ENCODE data around the gene AGPAT4. TPM values are rescaled to one million over a fixed set of nuclear protein-coding genes. Genes with fewer than 3 reads are reported as not detected.

Gene AGPAT4
- total RNA-seq, 2 experiments from 2014 or later, result 0.95 to 1.3 TPM

GRCh38 chr6:161268531-161269210 lies 5.2 kb downstream of the AGPAT4 start:
- POLR2A ChIA-PET, result interaction anchor here (0.5 to 0.9 kb wide), 2 partner anchors 34 to 436 kb away, joined by 3 read pairs; no protein-coding TSS in a partner anchor
- Histone ChIP-seq H3K79me2 (ENCODE audit: insufficient read depth, low read depth, low read length) (no peaks in the 10 kb centered on the region), H3K4me2 (ENCODE audit: low read length) (no peak overlapping the region), H3K4me3 (ENCODE audit: low read depth, low read length, poor library complexity, severe bottlenecking) (no peak overlapping the region), H3K9me2 (ENCODE audit: insufficient read depth, low read length) (no peaks in the 10 kb centered on the region), H2AFZ (ENCODE audit: low read length) (no peak overlapping the region), H4K20me1 (ENCODE audit: insufficient read depth, low read length) (no peaks in the 10 kb centered on the region), H3K36me3 (ENCODE audit: insufficient read depth, low read length) (no peaks in the 10 kb centered on the region), H3K9me3 (ENCODE audit: low read length) (no peaks in the 10 kb centered on the region), H3K4me1 (ENCODE audit: insufficient read depth, low read length, poor library complexity, severe bottlenecking) (peaks cover 6% of the 10 kb centered on the region), H3K27ac (ENCODE audit: low read depth, low read length, poor library complexity, severe bottlenecking) (no peak overlapping the region)
- intact Hi-C loops (cut with micrococcal nuclease; ENCODE audit: unreplicated experiment), result no loop called here
- BruUV-seq (replicated peaks), result no TSS peak
- CTCF ChIA-PET (ENCODE audit: unreplicated experiment), result no interaction called here
- DNase-seq (ENCODE audit: low spot score), result no peak
- no peak for TF ChIP-seq EZH2phosphoT487 (IDR thresholded peaks at IDR 0.05; ENCODE audit: borderline replicate concordance, low read depth, low read length)
- no peak for TF ChIP-seq CTCF (conservative IDR thresholded peaks at IDR 0.05; ENCODE audit: low read length)

GRCh38 chr6:161266513-161267230 lies 7.2 kb downstream of the AGPAT4 start:
- no peaks in the 10 kb centered on the region for H3K4me1 ChIP-seq (ENCODE audit: insufficient read depth, low read length, poor library complexity, severe bottlenecking)
- no peaks in the 10 kb centered on the region for H3K36me3 ChIP-seq (ENCODE audit: insufficient read depth, low read length)
- no peak overlapping the region for H2AFZ ChIP-seq (ENCODE audit: low read length)
- H3K27ac ChIP-seq (ENCODE audit: low read depth, low read length, poor library complexity, severe bottlenecking), result no peak overlapping the region
- H3K79me2 ChIP-seq (ENCODE audit: insufficient read depth, low read depth, low read length), result no peaks in the 10 kb centered on the region
- no TSS peak for BruUV-seq (replicated peaks)
- ChIA-PET CTCF (ENCODE audit: unreplicated experiment) (no interaction called here), POLR2A (no interaction called here)
- H3K4me3 ChIP-seq (ENCODE audit: low read depth, low read length, poor library complexity, severe bottlenecking), result no peak overlapping the region
- no peak for DNase-seq (ENCODE audit: low spot score)
- no peaks in the 10 kb centered on the region for H3K9me3 ChIP-seq (ENCODE audit: low read length)
- no peak for TF ChIP-seq CTCF (conservative IDR thresholded peaks at IDR 0.05; ENCODE audit: low read length)
- TF ChIP-seq EZH2phosphoT487 (IDR thresholded peaks at IDR 0.05; ENCODE audit: borderline replicate concordance, low read depth, low read length), result no peak
- H3K9me2 ChIP-seq (ENCODE audit: insufficient read depth, low read length), result no peaks in the 10 kb centered on the region
- intact Hi-C loops (cut with micrococcal nuclease; ENCODE audit: unreplicated experiment), result no loop called here
- no peaks in the 10 kb centered on the region for H4K20me1 ChIP-seq (ENCODE audit: insufficient read depth, low read length)
- no peak overlapping the region for H3K4me2 ChIP-seq (ENCODE audit: low read length)

- no peak overlapping the region for H3K4me2 ChIP-seq (ENCODE audit: low read length)
- POLR2A ChIA-PET, result no interaction called here
- no peak overlapping the region for H3K4me3 ChIP-seq (ENCODE audit: low read depth, low read length, poor library complexity, severe bottlenecking)
- no peaks in the 10 kb centered on the region for H4K20me1 ChIP-seq (ENCODE audit: insufficient read depth, low read length)
- intact Hi-C loops (cut with micrococcal nuclease; ENCODE audit: unreplicated experiment), result no loop called here
- H2AFZ ChIP-seq (ENCODE audit: low read length), result no peak overlapping the region
- no peaks in the 10 kb centered on the region for H3K9me2 ChIP-seq (ENCODE audit: insufficient read depth, low read length)
- no peaks in the 10 kb centered on the region for H3K79me2 ChIP-seq (ENCODE audit: insufficient read depth, low read depth, low read length)
- no peaks in the 10 kb centered on the region for H3K9me3 ChIP-seq (ENCODE audit: low read length)
- CTCF ChIA-PET (ENCODE audit: unreplicated experiment), result no interaction called here
- no peak for DNase-seq (ENCODE audit: low spot score)
- no peak overlapping the region for H3K27ac ChIP-seq (ENCODE audit: low read depth, low read length, poor library complexity, severe bottlenecking)
- BruUV-seq (replicated peaks), result no TSS peak
- H3K4me1 ChIP-seq (ENCODE audit: insufficient read depth, low read length, poor library complexity, severe bottlenecking), result no peaks in the 10 kb centered on the region
- H3K36me3 ChIP-seq (ENCODE audit: insufficient read depth, low read length), result no peaks in the 10 kb centered on the region
- TF ChIP-seq CTCF (conservative IDR thresholded peaks at IDR 0.05; ENCODE audit: low read length) (no peak), EZH2phosphoT487 (IDR thresholded peaks at IDR 0.05; ENCODE audit: borderline replicate concordance, low read depth, low read length) (no peak)
Measured at GRCh38 chr6:161265975-161266374, 7.9 kb downstream of the AGPAT4 start.
